AG09319 (cell line): ENCODE results near the gene ARHGEF9.
A peak's percentile ranks its signal among the peaks of the same experiment; 100 is the strongest.

ENCODE experiments used
- DNase-seq: peaks from one replicate; pipeline ENCODE4 v3.0.0-alpha.2; 2010; ENCODE audit warnings: low read depth; ENCODE audit errors: extremely low read depth
- CTCF ChIP-seq: IDR thresholded peaks from 2 replicates; pipeline ENCODE4 v1.5.1; 2011; ENCODE audit warnings: low read depth, mild to moderate bottlenecking, inconsistent platforms, low read length, moderate library complexity

Gene ARHGEF9

GRCh38 chrX:63702556-63702955 is 82.5 kb downstream of the ARHGEF9 start:
- no peak for DNase-seq
- no peak for TF ChIP-seq CTCF

GRCh38 chrX:63686878-63687714 is 97.9 kb downstream of the ARHGEF9 start:
- peak; percentile 86 for TF ChIP-seq CTCF
- DNase-seq: peak; percentile 5

GRCh38 chrX:63680423-63680822 is 104.6 kb downstream of the ARHGEF9 start:
- no peak for TF ChIP-seq CTCF
- DNase-seq: no peak

GRCh38 chrX:63679432-63679831 is 105.6 kb downstream of the ARHGEF9 start:
- no peak for TF ChIP-seq CTCF
- DNase-seq: no peak

- no peak for DNase-seq
- no peak for TF ChIP-seq CTCF
Observed at GRCh38 chrX:63675716-63676115, 109.3 kb downstream of the ARHGEF9 start.

- no peak for DNase-seq
- TF ChIP-seq CTCF: no peak
Observed at GRCh38 chrX:63673896-63674295, 111.1 kb downstream of the ARHGEF9 start.

- DNase-seq: no peak
- no peak for TF ChIP-seq CTCF
Observed at GRCh38 chrX:63664741-63665140, 120.3 kb downstream of the ARHGEF9 start.
